Tracheal epithelial cell (primary cell): ENCODE results near the gene DCUN1D2. TPM values are rescaled to one million over a fixed set of nuclear protein-coding genes. Genes with fewer than 3 reads are reported as not detected.

Source experiments
- total RNA-seq: library from RNA; depleted of rRNA; stranded (reverse); fragments of >200 nt; gene quantifications from 2 replicates; pipeline ENCODE4 v1.2.1, GENCODE V29; 2014

The DCUN1D2 gene
- 8.4 and 8.7 TPM in 2 replicates for total RNA-seq

GRCh38 chr13:113490496-113491417 is at the start of gene DCUN1D2:
Gene DCUN1D2 (minus strand): TSS chr13:113490711. CDS start chr13:113490669, 42 bp downstream.

GRCh38 chr13:113452942-113453901 is 37.3 kb downstream of the DCUN1D2 start, which contains the start of gene ADPRHL1:
Gene ADPRHL1 (minus strand): TSS chr13:113453488. CDS start chr13:113453437, 51 bp downstream.

Other genes starting within 250 kb of the DCUN1D2 start
- gene LAMP1, start 193.5 kb downstream of the DCUN1D2 start, total RNA-seq, result 225 and 265 TPM in 2 replicates
- gene GRTP1, start 126.6 kb downstream of the DCUN1D2 start, total RNA-seq, result 6.3 and 14.3 TPM in 2 replicates
- gene ADPRHL1, start 37.2 kb downstream of the DCUN1D2 start, total RNA-seq, result 0.64 and 0.72 TPM in 2 replicates
- 34.5 and 59.0 TPM in 2 replicates for gene TFDP1, start 94.0 kb upstream of the DCUN1D2 start, total RNA-seq
- gene ATP4B, start 167.5 kb upstream of the DCUN1D2 start, total RNA-seq, result not detected in 2 replicates
- not detected in 2 replicates for gene GRK1, start 176.5 kb upstream of the DCUN1D2 start, total RNA-seq